Panc1 (cell line): ENCODE measurements around the gene C18orf32.

Experiments used
- CTCF ChIP-seq: fragments of 450-650 bp; IDR thresholded peaks from 2 replicates; pipeline ENCODE4 v1.5.1; 2017; ENCODE audit warnings: mild to moderate bottlenecking
- REST ChIP-seq, 2 experiments: IDR thresholded peaks; 2 replicates each; pipeline ENCODE4 v1.6.1; 2011 to 2012; ENCODE audit warnings: low read depth in 2 of 2, control low read depth in 1 of 2, low read length in 1 of 2, mild to moderate bottlenecking in 1 of 2, moderate library complexity in 1 of 2; ENCODE audit not compliant: insufficient read depth in 1 of 2

GRCh38 chr18:49524349-49524748 lies 37.3 kb upstream of the C18orf32 start:
- TF ChIP-seq CTCF (no peak), REST (IDR thresholded peaks at IDR 0.05; ENCODE audit: insufficient read depth in 1 of 2, low read depth in 2 of 2, low read length in 1 of 2) (no peak)
